Liver (tissue), 9 donors: ENCODE data around the gene BCKDHA. TPM values are rescaled to one million over a fixed set of nuclear protein-coding genes. Genes with fewer than 3 reads are reported as not detected.

Source experiments
- DNase-seq: peaks from one replicate; pipeline ENCODE4 v3.0.0-alpha.2; 2017; ENCODE audit warnings: low spot score
- H3K27ac ChIP-seq, 2 donors: one replicate each; pipeline ENCODE4 v1.7.0; 2013; ENCODE audit warnings: inconsistent platforms in 2 of 2, low read length in 2 of 2, control low read depth in 1 of 2, low read depth in 1 of 2, mild to moderate bottlenecking in 1 of 2
- H3K27me3 ChIP-seq, 4 donors: one replicate each; pipeline versions ENCODE4 v1.6.1 to v1.7.0; 2013; ENCODE audit warnings: low read length in 3 of 4, inconsistent platforms in 1 of 4, mild to moderate bottlenecking in 1 of 4, moderate library complexity in 1 of 4; ENCODE audit not compliant: control insufficient read depth in 4 of 4, insufficient read depth in 4 of 4
- H3K36me3 ChIP-seq, 4 donors: one replicate each; pipeline versions ENCODE4 v1.6.1 to v1.7.0; 2013; ENCODE audit warnings: low read length in 3 of 4, mild to moderate bottlenecking in 3 of 4, low read depth in 1 of 4, moderate library complexity in 1 of 4; ENCODE audit not compliant: control insufficient read depth in 4 of 4, insufficient read depth in 3 of 4
- H3K4me1 ChIP-seq, 4 donors: one replicate each; pipeline versions ENCODE4 v1.6.1 to v1.7.0; 2013; ENCODE audit warnings: low read length in 3 of 4, mild to moderate bottlenecking in 3 of 4, moderate library complexity in 1 of 4; ENCODE audit not compliant: control insufficient read depth in 4 of 4, insufficient read depth in 4 of 4
- H3K4me3 ChIP-seq, 3 donors: one replicate each; pipeline versions ENCODE4 v1.6.1 to v1.7.0; 2013; ENCODE audit warnings: low read length in 3 of 3, control low read depth in 1 of 3, low read depth in 1 of 3, mild to moderate bottlenecking in 1 of 3
- H3K9ac ChIP-seq, 2 donors: one replicate each; pipeline ENCODE4 v1.7.0; 2013; ENCODE audit warnings: low read length in 2 of 2, mild to moderate bottlenecking in 2 of 2, moderate library complexity in 2 of 2, control low read depth in 1 of 2, low read depth in 1 of 2
- H3K9me3 ChIP-seq, 4 donors: one replicate each; pipeline versions ENCODE4 v1.6.1 to v1.7.0; 2013; ENCODE audit warnings: low read length in 3 of 4; ENCODE audit not compliant: control insufficient read depth in 4 of 4
- ATF3 ChIP-seq: IDR thresholded peaks from 2 replicates; pipeline ENCODE4 v1.6.1; 2016; ENCODE audit warnings: antibody characterized with exemption
- CTCF ChIP-seq: fragments of 150-350 bp; IDR thresholded peaks from 2 replicates; pipeline ENCODE4 v1.5.1; 2017; ENCODE audit warnings: improper control_type of control experiment, low read depth, low read length; ENCODE audit not compliant: missing input control
- EGR1 ChIP-seq, 2 donors: IDR thresholded peaks; 2 replicates each; pipeline ENCODE4 v1.6.1; 2016 to 2018; ENCODE audit warnings: antibody characterized with exemption in 2 of 2, low read depth in 2 of 2
- FOXA1 ChIP-seq: IDR thresholded peaks from 2 replicates; pipeline ENCODE4 v1.6.1; 2016; ENCODE audit warnings: antibody characterized with exemption
- FOXA2 ChIP-seq: IDR thresholded peaks from 2 replicates; pipeline ENCODE4 v1.6.1; 2016; ENCODE audit warnings: antibody characterized with exemption
- GABPA ChIP-seq, 2 donors: IDR thresholded peaks in 1 of 2; conservative IDR thresholded peaks in 1 of 2; 2 replicates each; pipeline ENCODE4 v1.6.1; 2016; ENCODE audit warnings: antibody characterized with exemption in 2 of 2, mild to moderate bottlenecking in 1 of 2, moderate library complexity in 1 of 2
- HNF4A ChIP-seq, 2 donors: conservative IDR thresholded peaks; 2 replicates each; pipeline ENCODE4 v1.6.1; 2016; ENCODE audit warnings: antibody characterized with exemption in 2 of 2, mild to moderate bottlenecking in 2 of 2
- HNF4G ChIP-seq: IDR thresholded peaks from 2 replicates; pipeline ENCODE4 v1.6.1; 2016; ENCODE audit warnings: antibody characterized with exemption
- JUND ChIP-seq, 2 donors: IDR thresholded peaks; 2 replicates each; pipeline ENCODE4 v1.6.1; 2016; ENCODE audit warnings: antibody characterized with exemption in 2 of 2
- MAX ChIP-seq: IDR thresholded peaks from 2 replicates; pipeline ENCODE4 v1.6.1; 2016; ENCODE audit warnings: antibody characterized with exemption
- NR2F2 ChIP-seq: IDR thresholded peaks from 2 replicates; pipeline ENCODE4 v1.6.1; 2016; ENCODE audit warnings: antibody characterized with exemption
- RAD21 ChIP-seq, 2 donors: IDR thresholded peaks; 2 replicates each; pipeline ENCODE4 v1.6.1; 2016; ENCODE audit warnings: antibody characterized with exemption in 2 of 2, mild to moderate bottlenecking in 2 of 2
- REST ChIP-seq: IDR thresholded peaks from 2 replicates; pipeline ENCODE4 v1.6.1; 2016; ENCODE audit warnings: antibody characterized with exemption, mild to moderate bottlenecking
- RXRA ChIP-seq, 2 donors: IDR thresholded peaks; 2 replicates each; pipeline ENCODE4 v1.6.1; 2017 to 2018; ENCODE audit warnings: antibody characterized with exemption in 2 of 2, mild to moderate bottlenecking in 1 of 2
- SP1 ChIP-seq: IDR thresholded peaks from 2 replicates; pipeline ENCODE4 v1.6.1; 2018; ENCODE audit warnings: antibody characterized with exemption, mild to moderate bottlenecking
- TAF1 ChIP-seq: conservative IDR thresholded peaks from 2 replicates; pipeline ENCODE4 v1.6.1; 2016; ENCODE audit warnings: antibody characterized with exemption, mild to moderate bottlenecking
- YY1 ChIP-seq: IDR thresholded peaks from 2 replicates; pipeline ENCODE4 v1.6.1; 2016; ENCODE audit warnings: antibody characterized with exemption, mild to moderate bottlenecking
- ZBTB33 ChIP-seq: IDR thresholded peaks from 2 replicates; pipeline ENCODE4 v1.6.1; 2016; ENCODE audit warnings: antibody characterized with exemption
- WGBS: extraction: QIAGEN DNeasy Blood & Tissue Kit; methylation state at CpG from one replicate; pipeline ENCODE4 v1.1.7; 2013; 5-methylcytosine and 5-hydroxymethylcytosine counted together
- polyA plus RNA-seq, 2 donors: library from polyadenylated mRNA; stranded (reverse) in 1 of 2; unstranded in 1 of 2; fragments of 200-250 nt in 1 of 2; fragments of >200 nt in 1 of 2; fragmentation: Nextera tagmentation in 1 of 2; extraction: Ambion mirVana in 1 of 2; gene quantifications; one replicate each; pipeline versions ENCODE4 v1.2.1 to v1.2.3, GENCODE V29; 2013 to 2015
- total RNA-seq, 2 donors: library from RNA; depleted of rRNA; stranded (reverse); fragments of >200 nt; gene quantifications; one replicate each; pipeline ENCODE4 v1.2.3, GENCODE V29; 2014
- donor health status: healthy.
- donor health status: healthy.
- donor health status: healthy.
- donor health status: healthy.
- donor health status: healthy.

Gene BCKDHA
- total and polyA plus RNA-seq, 4 donors = 38.5 to 91.4 (median 63.7) TPM

- no peaks in the 10 kb centered on the region for H3K36me3 ChIP-seq
- DNase-seq = no peak
- 76% methylated on average over 14 of the region's 14 CpGs for WGBS
- peaks cover 0 to 14% (median 9%) of the 10 kb centered on the region in 4 donors for H3K4me1 ChIP-seq
- peak overlapping the region; percentile 75 to 96 (median 78) for H3K4me3 ChIP-seq
- peak overlapping the region in 1 of 2 donors; percentile 73 for H3K9ac ChIP-seq
- H3K27ac ChIP-seq = peak overlapping the region; percentile 95 to 99
- H3K27me3 ChIP-seq = no peaks in the 10 kb centered on the region
- no peaks in the 10 kb centered on the region for H3K9me3 ChIP-seq
- TF ChIP-seq ZBTB33 (no peak), TAF1 (no peak), SP1 (no peak), ATF3 (no peak), HNF4G (no peak), GABPA (IDR thresholded peaks at IDR 0.05 in 1 of 2, conservative IDR thresholded peaks at IDR 0.05 in 1 of 2) (peak in 1 of 2 donors; percentile 3), FOXA2 (no peak), JUND (IDR thresholded peaks at IDR 0.05) (no peak), CTCF (no peak), RXRA (IDR thresholded peaks at IDR 0.05) (no peak), RAD21 (IDR thresholded peaks at IDR 0.05) (no peak), YY1 (peak; percentile 96), FOXA1 (no peak), MAX (no peak), EGR1 (IDR thresholded peaks at IDR 0.05; ENCODE audit: low read depth in 2 of 2) (peak in 1 of 2 donors; percentile 3), HNF4A (conservative IDR thresholded peaks at IDR 0.05) (no peak), NR2F2 (peak; percentile 5), REST (no peak)
Observed at GRCh38 chr19:41364524-41365391, 32.9 kb upstream of the BCKDHA start.
